Ishikawa (cell line): ENCODE data around the gene AZIN2.

Source experiments
- FOXM1 ChIP-seq: IDR thresholded peaks from 2 replicates; pipeline ENCODE4 v1.6.1; 2012; ENCODE audit warnings: low read depth, borderline replicate concordance
- NFIC ChIP-seq: IDR thresholded peaks from 2 replicates; pipeline ENCODE4 v1.6.1; 2012
- TAF1 ChIP-seq: IDR thresholded peaks from 2 replicates; pipeline ENCODE4 v1.6.1; 2012; ENCODE audit warnings: low read depth, mild to moderate bottlenecking
- TF ChIP-seq, protein P1 (sequence below): IDR thresholded peaks from 2 replicates; pipeline ENCODE4 v1.6.1; 2012

DNA sequence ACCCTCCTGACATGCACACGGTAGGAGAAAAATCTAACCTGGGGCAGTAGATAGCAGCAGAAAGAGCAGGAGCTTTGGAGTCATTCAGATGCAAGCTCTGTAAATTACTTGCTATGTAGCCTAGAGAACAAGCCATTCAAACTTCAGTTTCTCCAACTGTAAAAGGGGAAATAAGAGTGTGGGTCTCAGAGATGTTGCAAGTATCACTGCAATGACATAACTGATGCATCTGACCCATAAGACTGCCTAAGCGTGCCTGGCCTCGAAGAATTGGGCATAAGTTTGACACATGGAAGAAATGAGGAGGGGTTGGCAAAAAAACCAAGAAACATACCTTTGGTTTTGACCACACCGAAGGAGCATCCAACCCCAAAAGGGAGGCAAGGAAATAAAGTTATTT is 49.4 kb upstream of the AZIN2 start:
- TF ChIP-seq, protein P1, sequence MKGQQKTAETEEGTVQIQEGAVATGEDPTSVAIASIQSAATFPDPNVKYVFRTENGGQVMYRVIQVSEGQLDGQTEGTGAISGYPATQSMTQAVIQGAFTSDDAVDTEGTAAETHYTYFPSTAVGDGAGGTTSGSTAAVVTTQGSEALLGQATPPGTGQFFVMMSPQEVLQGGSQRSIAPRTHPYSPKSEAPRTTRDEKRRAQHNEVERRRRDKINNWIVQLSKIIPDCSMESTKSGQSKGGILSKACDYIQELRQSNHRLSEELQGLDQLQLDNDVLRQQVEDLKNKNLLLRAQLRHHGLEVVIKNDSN = no peak
- TF ChIP-seq FOXM1 = no peak
- TF ChIP-seq TAF1 = no peak
- no peak for TF ChIP-seq NFIC
